IMR-90 (cell line): ENCODE data around the gene SESN3. TPM values are rescaled to one million over a fixed set of nuclear protein-coding genes. Genes with fewer than 3 reads are reported as not detected.

Experiments used
- ATAC-seq: fragments of 200-7000 bp; cut with Tn5 transposase; 2 replicates; pipeline ENCODE4 v1.9.1; 2020; ENCODE audit warnings: low read depth, mild to moderate bottlenecking, moderate library complexity
- BruUV-seq: library from RNA; stranded (reverse); fragments of 400-500 nt; replicated peaks from 2 replicates; lab custom pipeline; 2021; lab: Mats Ljungman, UMichigan
- CTCF ChIA-PET: fragments of 300-600 bp; formaldehyde crosslinking; extraction: SDS; loops from one replicate; lab custom pipeline; 2021; ENCODE audit warnings: antibody characterized with exemption; lab: Yijun Ruan, JAX
- POLR2A ChIA-PET: fragments of 300-600 bp; sonication (Branson Sonifier 250); formaldehyde crosslinking; loops from one replicate; lab custom pipeline; 2022; ENCODE audit warnings: antibody characterized with exemption; ENCODE audit not compliant: unreplicated experiment; lab: Charles Lee
- DNase-seq: peaks from one replicate; pipeline ENCODE4 v3.0.0; 2013
- H2AFZ ChIP-seq: replicated peaks from 2 replicates; pipeline ENCODE3; 2013; ENCODE audit warnings: low read length, mild to moderate bottlenecking; ENCODE audit not compliant: poor library complexity
- H2AK5ac ChIP-seq: 2 replicates; pipeline ENCODE4 v1.6.1; 2013; ENCODE audit warnings: low read depth, low read length, inconsistent platforms
- H2AK9ac ChIP-seq: replicated peaks from 2 replicates; pipeline ENCODE3; 2013; ENCODE audit warnings: mild to moderate bottlenecking, low read depth, low read length, moderate library complexity; ENCODE audit not compliant: poor library complexity
- H2BK120ac ChIP-seq: 2 replicates; pipeline ENCODE4 v1.6.1; 2013; ENCODE audit warnings: low read depth, low read length, inconsistent platforms
- H2BK15ac ChIP-seq: 3 replicates; pipeline ENCODE4 v1.6.1; 2013; ENCODE audit warnings: low read depth, low read length, inconsistent platforms
- H2BK20ac ChIP-seq: 2 replicates; pipeline ENCODE4 v1.6.1; 2013; ENCODE audit warnings: low read depth, mild to moderate bottlenecking, inconsistent platforms, low read length, moderate library complexity
- H2BK5ac ChIP-seq: 2 replicates; pipeline ENCODE4 v1.6.1; 2013; ENCODE audit warnings: mild to moderate bottlenecking, low read depth, low read length, inconsistent platforms; ENCODE audit not compliant: poor library complexity, severe bottlenecking
- H3K14ac ChIP-seq: replicated peaks from 2 replicates; pipeline ENCODE4 v1.6.1; 2013; ENCODE audit warnings: low read depth, low read length, inconsistent platforms
- H3K18ac ChIP-seq: 2 replicates; pipeline ENCODE4 v1.6.1; 2013; ENCODE audit warnings: low read depth, low read length, control low read depth
- H3K23ac ChIP-seq: 2 replicates; pipeline ENCODE4 v1.6.1; 2013; ENCODE audit warnings: low read depth, low read length, inconsistent platforms
- H3K27ac ChIP-seq: 2 replicates; pipeline ENCODE4 v1.5.1; 2013; ENCODE audit warnings: mild to moderate bottlenecking, control low read depth, low read length; ENCODE audit not compliant: insufficient read depth
- H3K27me3 ChIP-seq: 2 replicates; pipeline ENCODE4 v1.6.1; 2013; ENCODE audit warnings: low read length; ENCODE audit not compliant: control insufficient read depth, insufficient read depth
- H3K36me3 ChIP-seq: 2 replicates; pipeline ENCODE4 v1.6.1; 2013; ENCODE audit warnings: low read length, mixed read lengths; ENCODE audit not compliant: control insufficient read depth, insufficient read depth
- H3K4ac ChIP-seq: 2 replicates; pipeline ENCODE4 v1.6.1; 2013; ENCODE audit warnings: low read depth, low read length, inconsistent platforms
- H3K4me1 ChIP-seq: 2 replicates; pipeline ENCODE4 v1.6.1; 2013; ENCODE audit warnings: low read length, mixed read lengths; ENCODE audit not compliant: control insufficient read depth, insufficient read depth
- H3K4me2 ChIP-seq: 2 replicates; pipeline ENCODE4 v1.6.1; 2013; ENCODE audit warnings: low read depth, mild to moderate bottlenecking, control low read depth, low read length, moderate library complexity
- H3K4me3 ChIP-seq: 2 replicates; pipeline ENCODE4 v1.5.1; 2013; ENCODE audit warnings: low read depth, mild to moderate bottlenecking, control low read depth, low read length, moderate library complexity; ENCODE audit not compliant: insufficient read depth
- H3K56ac ChIP-seq: 2 replicates; pipeline ENCODE4 v1.6.1; 2013; ENCODE audit warnings: low read length, inconsistent platforms; ENCODE audit not compliant: insufficient read depth; ENCODE audit errors: extremely low read depth
- H3K79me1 ChIP-seq, 2 experiments: 2 replicates each; pipeline ENCODE4 v1.6.1; 2013; ENCODE audit warnings: low read length in 2 of 2, inconsistent platforms in 1 of 2, low read depth in 1 of 2
- H3K9ac ChIP-seq: 2 replicates; pipeline ENCODE4 v1.6.1; 2013; ENCODE audit warnings: low read depth, low read length, control low read depth
- H3K9me1 ChIP-seq: 2 replicates; pipeline ENCODE4 v1.6.1; 2013; ENCODE audit warnings: low read length, inconsistent platforms; ENCODE audit not compliant: insufficient read depth
- H3K9me3 ChIP-seq: 2 replicates; pipeline ENCODE4 v1.6.1; 2013; ENCODE audit warnings: low read length; ENCODE audit not compliant: control insufficient read depth, insufficient read depth
- H4K20me1 ChIP-seq: 2 replicates; pipeline ENCODE4 v1.6.1; 2013; ENCODE audit warnings: low read length, inconsistent platforms; ENCODE audit not compliant: insufficient read depth
- H4K5ac ChIP-seq: 2 replicates; pipeline ENCODE4 v1.6.1; 2013; ENCODE audit warnings: mild to moderate bottlenecking, low read depth, low read length, control low read depth
- H4K8ac ChIP-seq, 2 experiments: 2 replicates each; pipeline ENCODE4 v1.6.1; 2013; ENCODE audit warnings: low read depth in 2 of 2, low read length in 2 of 2, control low read depth in 1 of 2, inconsistent platforms in 1 of 2
- H4K91ac ChIP-seq: 2 replicates; pipeline ENCODE4 v1.6.1; 2013; ENCODE audit warnings: low read depth, low read length, inconsistent platforms; ENCODE audit not compliant: insufficient read depth
- BHLHE40 ChIP-seq: fragments of 150-350 bp; IDR thresholded peaks from 2 replicates; pipeline ENCODE4 v1.6.1; 2016; ENCODE audit warnings: mild to moderate bottlenecking, low read depth, low read length
- CEBPB ChIP-seq: IDR thresholded peaks from 2 replicates; pipeline ENCODE4 v1.6.1; 2012; ENCODE audit warnings: low read depth, low read length, improper control_type of control experiment
- CHD1 ChIP-seq: IDR thresholded peaks from 2 replicates; pipeline ENCODE4 v1.6.1; 2012; ENCODE audit warnings: low read depth, low read length, improper control_type of control experiment
- CTCF ChIP-seq: conservative IDR thresholded peaks from 2 replicates; pipeline ENCODE4 v1.5.1; 2012; ENCODE audit warnings: mild to moderate bottlenecking, low read depth, low read length, improper control_type of control experiment
- ELK1 ChIP-seq: fragments of 150-350 bp; IDR thresholded peaks from 2 replicates; pipeline ENCODE4 v1.6.1; 2016; ENCODE audit warnings: low read depth, mild to moderate bottlenecking, low read length, moderate library complexity, borderline replicate concordance
- FOS ChIP-seq: fragments of 150-350 bp; IDR thresholded peaks from 2 replicates; pipeline ENCODE4 v1.6.1; 2016; ENCODE audit warnings: low read depth, low read length
- MAFK ChIP-seq: IDR thresholded peaks from 2 replicates; pipeline ENCODE4 v1.6.1; 2012; ENCODE audit warnings: low read depth, low read length, improper control_type of control experiment
- MAZ ChIP-seq: IDR thresholded peaks from 2 replicates; pipeline ENCODE4 v1.6.1; 2012; ENCODE audit warnings: low read depth, mild to moderate bottlenecking, low read length, improper control_type of control experiment, moderate library complexity, borderline replicate concordance
- MXI1 ChIP-seq: IDR thresholded peaks from 2 replicates; pipeline ENCODE4 v1.6.1; 2012; ENCODE audit warnings: low read depth, mild to moderate bottlenecking, low read length, moderate library complexity, borderline replicate concordance
- NFE2L2 ChIP-seq: fragments of 150-350 bp; IDR thresholded peaks from 2 replicates; pipeline ENCODE4 v1.6.1; 2016; ENCODE audit warnings: low read depth, mild to moderate bottlenecking, low read length
- POLR2A ChIP-seq: IDR thresholded peaks from 2 replicates; pipeline ENCODE4 v1.6.1; 2012; ENCODE audit warnings: mild to moderate bottlenecking, low read depth, low read length
- RAD21 ChIP-seq: IDR thresholded peaks from 2 replicates; pipeline ENCODE4 v1.6.1; 2012; ENCODE audit warnings: low read length, improper control_type of control experiment
- RCOR1 ChIP-seq: IDR thresholded peaks from 2 replicates; pipeline ENCODE4 v1.6.1; 2012; ENCODE audit warnings: mild to moderate bottlenecking, low read length, improper control_type of control experiment; ENCODE audit not compliant: insufficient replicate concordance
- RFX5 ChIP-seq: IDR thresholded peaks from 2 replicates; pipeline ENCODE4 v1.8.0; 2012; ENCODE audit warnings: low read depth, mild to moderate bottlenecking, low read length, moderate library complexity
- SMC3 ChIP-seq: fragments of 150-350 bp; IDR thresholded peaks from 2 replicates; pipeline ENCODE4 v1.6.1; 2016; ENCODE audit warnings: low read depth, mild to moderate bottlenecking, antibody characterized with exemption, low read length, moderate library complexity
- USF2 ChIP-seq: fragments of 150-350 bp; IDR thresholded peaks from 2 replicates; pipeline ENCODE4 v1.6.1; 2017; ENCODE audit warnings: mild to moderate bottlenecking, antibody characterized with exemption, low read length, low read depth
- dilution Hi-C: fragments of 300-500 bp; cut with HindIII; formaldehyde crosslinking; loops from one replicate; pipeline ENCODE4 v1.14.3; 2018; ENCODE audit warnings: low sequenced_read_pairs; ENCODE audit not compliant: unreplicated experiment
- in situ Hi-C: fragments of 300-500 bp; cut with MboI; formaldehyde crosslinking; loops from 3 replicates; pipeline ENCODE4 v1.14.3; 2019; ENCODE audit warnings: low sequenced_read_pairs, inconsistent platforms, mixed read lengths
- intact Hi-C: fragments of 100-400 bp; cut with micrococcal nuclease; formaldehyde crosslinking; loops from 2 replicates; pipeline ENCODE4 v1.10.0; 2022
- polyA plus RNA-seq, 3 experiments: library from polyadenylated mRNA; depleted of rRNA; stranded (reverse); fragments of >200 nt; gene quantifications; 2 replicates each; pipeline ENCODE4 v1.2.3, GENCODE V29; 2012; ENCODE audit warnings: low replicate concordance in 1 of 3
- total RNA-seq: library from RNA; depleted of rRNA; stranded (reverse); fragments of >200 nt; gene quantifications from 2 replicates; pipeline ENCODE4 v1.2.3, GENCODE V29; 2012

Gene SESN3
- total and polyA plus RNA-seq, 2 of the 4 experiments (the other 2 are of a cell fraction), result 2.0 to 7.7 TPM

- no peak overlapping the region for H2BK5ac ChIP-seq
- no peak overlapping the region for H3K9ac ChIP-seq
- H3K4ac ChIP-seq, result no peak overlapping the region
- H3K27me3 ChIP-seq, result peaks cover 2% of the 10 kb centered on the region; the same call in 1 of the 2 replicates
- DNase-seq (peak; percentile 19), ATAC-seq (no peak)
- H3K4me3 ChIP-seq, result no peak overlapping the region
- H3K9me1 ChIP-seq, result no peaks in the 10 kb centered on the region
- no peak overlapping the region for H3K4me2 ChIP-seq
- no peaks in the 10 kb centered on the region for H3K79me1 ChIP-seq
- H3K9me3 ChIP-seq, result no peaks in the 10 kb centered on the region
- no peak overlapping the region for H4K5ac ChIP-seq
- no peaks in the 10 kb centered on the region for H3K36me3 ChIP-seq
- H4K91ac ChIP-seq, result no peak overlapping the region
- dilution Hi-C loops (no loop called here), intact Hi-C loops (loop anchor here (2.0 to 10.0 kb wide), 3 partner anchors 440 to 1272 kb away; no protein-coding TSS in a partner anchor), in situ Hi-C loops (loop anchor here (5.0 kb wide), 1 partner anchor 608 kb away; no protein-coding TSS in a partner anchor)
- no peak overlapping the region for H3K27ac ChIP-seq
- no peak overlapping the region for H3K23ac ChIP-seq
- no peak overlapping the region for H3K14ac ChIP-seq
- BruUV-seq, result no TSS peak
- H2AK9ac ChIP-seq, result no peak overlapping the region
- H2AFZ ChIP-seq, result no peak overlapping the region
- no peak overlapping the region for H4K8ac ChIP-seq
- no peak overlapping the region for H2BK15ac ChIP-seq
- ChIA-PET CTCF (interaction anchor here (0.6 to 5.0 kb wide), 4 partner anchors 73 to 619 kb away, joined by 3 to 45 read pairs (median 4); no protein-coding TSS in a partner anchor), POLR2A (no interaction called here)
- no peak overlapping the region for H2BK120ac ChIP-seq
- H2BK20ac ChIP-seq, result no peak overlapping the region
- no peak overlapping the region for H2AK5ac ChIP-seq
- H3K18ac ChIP-seq, result no peak overlapping the region
- H3K4me1 ChIP-seq, result no peaks in the 10 kb centered on the region
- H4K20me1 ChIP-seq, result no peaks in the 10 kb centered on the region
- TF ChIP-seq FOS (no peak), CEBPB (no peak), RFX5 (no peak), ELK1 (no peak), SMC3 (peak; percentile 48), USF2 (no peak), POLR2A (no peak), CTCF (peak; percentile 51), RCOR1 (no peak), CHD1 (no peak), RAD21 (peak; percentile 61), BHLHE40 (no peak), NFE2L2 (no peak), MAZ (no peak), MXI1 (no peak), MAFK (no peak)
- H3K56ac ChIP-seq, result no peak overlapping the region
Observed at GRCh38 chr11:95154514-95154913, 76.5 kb downstream of the SESN3 start.
